ENCODE measurements around the gene CLDN24.

Gene CLDN24

DNA sequence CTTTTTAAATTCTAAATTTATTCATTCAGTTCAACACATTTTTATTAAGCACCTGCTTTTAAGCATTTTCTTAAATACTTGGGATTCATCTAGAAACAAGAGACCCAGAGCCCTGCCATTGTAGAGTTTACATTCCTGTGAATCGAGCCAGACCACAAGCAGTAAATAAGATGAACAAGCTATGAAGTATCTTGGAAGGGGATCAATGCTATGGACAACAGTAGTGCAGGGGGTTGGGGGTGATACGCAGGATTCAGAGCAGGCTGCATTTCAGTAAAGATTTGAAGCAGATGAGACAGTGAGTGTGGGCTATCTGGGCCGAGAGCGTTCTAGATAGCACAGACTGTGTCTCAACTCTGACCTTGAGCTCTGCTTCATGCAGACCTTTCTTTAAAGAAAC is 37.3 kb downstream of the CLDN24 start:
- no peak for TF ChIP-seq ZBTB7A (IDR thresholded peaks at IDR 0.05; ENCODE audit: low read depth)
- no peak for TF ChIP-seq CREB1 (IDR thresholded peaks at IDR 0.05; ENCODE audit: low read depth)
- TF ChIP-seq TCF12 (IDR thresholded peaks at IDR 0.05; ENCODE audit: low read depth): no peak
- no peak for TF ChIP-seq EP300 (IDR thresholded peaks at IDR 0.05; ENCODE audit: borderline replicate concordance)
- TF ChIP-seq CEBPB (IDR thresholded peaks at IDR 0.05): no peak
- TF ChIP-seq RAD21 (IDR thresholded peaks at IDR 0.05; ENCODE audit: low read depth): no peak
- TF ChIP-seq TEAD4 (IDR thresholded peaks at IDR 0.05): no peak
- no peak for TF ChIP-seq EGR1 (IDR thresholded peaks at IDR 0.05)
- TF ChIP-seq, protein P1, sequence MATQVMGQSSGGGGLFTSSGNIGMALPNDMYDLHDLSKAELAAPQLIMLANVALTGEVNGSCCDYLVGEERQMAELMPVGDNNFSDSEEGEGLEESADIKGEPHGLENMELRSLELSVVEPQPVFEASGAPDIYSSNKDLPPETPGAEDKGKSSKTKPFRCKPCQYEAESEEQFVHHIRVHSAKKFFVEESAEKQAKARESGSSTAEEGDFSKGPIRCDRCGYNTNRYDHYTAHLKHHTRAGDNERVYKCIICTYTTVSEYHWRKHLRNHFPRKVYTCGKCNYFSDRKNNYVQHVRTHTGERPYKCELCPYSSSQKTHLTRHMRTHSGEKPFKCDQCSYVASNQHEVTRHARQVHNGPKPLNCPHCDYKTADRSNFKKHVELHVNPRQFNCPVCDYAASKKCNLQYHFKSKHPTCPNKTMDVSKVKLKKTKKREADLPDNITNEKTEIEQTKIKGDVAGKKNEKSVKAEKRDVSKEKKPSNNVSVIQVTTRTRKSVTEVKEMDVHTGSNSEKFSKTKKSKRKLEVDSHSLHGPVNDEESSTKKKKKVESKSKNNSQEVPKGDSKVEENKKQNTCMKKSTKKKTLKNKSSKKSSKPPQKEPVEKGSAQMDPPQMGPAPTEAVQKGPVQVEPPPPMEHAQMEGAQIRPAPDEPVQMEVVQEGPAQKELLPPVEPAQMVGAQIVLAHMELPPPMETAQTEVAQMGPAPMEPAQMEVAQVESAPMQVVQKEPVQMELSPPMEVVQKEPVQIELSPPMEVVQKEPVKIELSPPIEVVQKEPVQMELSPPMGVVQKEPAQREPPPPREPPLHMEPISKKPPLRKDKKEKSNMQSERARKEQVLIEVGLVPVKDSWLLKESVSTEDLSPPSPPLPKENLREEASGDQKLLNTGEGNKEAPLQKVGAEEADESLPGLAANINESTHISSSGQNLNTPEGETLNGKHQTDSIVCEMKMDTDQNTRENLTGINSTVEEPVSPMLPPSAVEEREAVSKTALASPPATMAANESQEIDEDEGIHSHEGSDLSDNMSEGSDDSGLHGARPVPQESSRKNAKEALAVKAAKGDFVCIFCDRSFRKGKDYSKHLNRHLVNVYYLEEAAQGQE (IDR thresholded peaks at IDR 0.05; ENCODE audit: low read depth): no peak
- TF ChIP-seq FOXM1 (IDR thresholded peaks at IDR 0.05; ENCODE audit: borderline replicate concordance, low read depth): no peak
- TF ChIP-seq, protein P2, sequence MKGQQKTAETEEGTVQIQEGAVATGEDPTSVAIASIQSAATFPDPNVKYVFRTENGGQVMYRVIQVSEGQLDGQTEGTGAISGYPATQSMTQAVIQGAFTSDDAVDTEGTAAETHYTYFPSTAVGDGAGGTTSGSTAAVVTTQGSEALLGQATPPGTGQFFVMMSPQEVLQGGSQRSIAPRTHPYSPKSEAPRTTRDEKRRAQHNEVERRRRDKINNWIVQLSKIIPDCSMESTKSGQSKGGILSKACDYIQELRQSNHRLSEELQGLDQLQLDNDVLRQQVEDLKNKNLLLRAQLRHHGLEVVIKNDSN (IDR thresholded peaks at IDR 0.05): no peak
- no peak for TF ChIP-seq TAF1 (IDR thresholded peaks at IDR 0.05; ENCODE audit: low read depth)
- TF ChIP-seq MAX (IDR thresholded peaks at IDR 0.05): no peak
- TF ChIP-seq NFIC (IDR thresholded peaks at IDR 0.05): no peak
- no peak for TF ChIP-seq YY1 (IDR thresholded peaks at IDR 0.05; ENCODE audit: low read depth)

DNA sequence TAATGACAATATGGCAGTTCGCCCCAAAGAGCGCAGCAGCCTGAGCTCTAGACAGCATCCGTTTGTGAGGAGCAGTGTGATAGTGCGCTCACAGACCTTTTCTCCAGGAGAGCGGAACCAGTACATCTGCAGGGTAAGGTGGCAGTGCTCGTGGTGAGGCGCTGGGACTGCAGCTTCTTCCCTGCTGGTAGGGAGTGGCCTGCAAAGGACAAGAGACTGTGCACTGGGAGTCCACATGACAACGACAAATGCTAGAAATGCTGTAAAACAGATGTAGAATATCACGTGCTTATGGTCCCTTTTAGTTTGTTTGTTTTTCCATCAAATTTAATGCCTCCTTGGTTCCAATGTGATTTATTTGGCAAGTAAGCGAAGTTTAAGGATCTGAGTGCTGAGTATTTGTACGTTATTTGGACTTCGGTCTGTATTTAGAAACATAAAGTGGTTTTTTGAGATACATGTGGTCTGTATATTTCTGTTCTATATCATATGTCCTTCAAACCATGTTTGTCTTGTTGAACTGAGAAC is 37.9 kb downstream of the CLDN24 start:
- TF ChIP-seq FOXM1 (IDR thresholded peaks at IDR 0.05; ENCODE audit: borderline replicate concordance, low read depth): no peak
- no peak for TF ChIP-seq MAX (IDR thresholded peaks at IDR 0.05)
- TF ChIP-seq CREB1 (IDR thresholded peaks at IDR 0.05; ENCODE audit: low read depth): no peak
- TF ChIP-seq TCF12 (IDR thresholded peaks at IDR 0.05; ENCODE audit: low read depth): no peak
- TF ChIP-seq, protein P2 (IDR thresholded peaks at IDR 0.05): no peak
- no peak for TF ChIP-seq CEBPB (IDR thresholded peaks at IDR 0.05)
- no peak for TF ChIP-seq EP300 (IDR thresholded peaks at IDR 0.05; ENCODE audit: borderline replicate concordance)
- no peak for TF ChIP-seq TEAD4 (IDR thresholded peaks at IDR 0.05)
- no peak for TF ChIP-seq YY1 (IDR thresholded peaks at IDR 0.05; ENCODE audit: low read depth)
- TF ChIP-seq ZBTB7A (IDR thresholded peaks at IDR 0.05; ENCODE audit: low read depth): no peak
- no peak for TF ChIP-seq RAD21 (IDR thresholded peaks at IDR 0.05; ENCODE audit: low read depth)
- TF ChIP-seq EGR1 (IDR thresholded peaks at IDR 0.05): no peak
- TF ChIP-seq NFIC (IDR thresholded peaks at IDR 0.05): no peak
- TF ChIP-seq, protein P1 (IDR thresholded peaks at IDR 0.05; ENCODE audit: low read depth): no peak
- TF ChIP-seq TAF1 (IDR thresholded peaks at IDR 0.05; ENCODE audit: low read depth): no peak

- TF ChIP-seq, protein P1 (IDR thresholded peaks at IDR 0.05; ENCODE audit: low read depth): no peak
- no peak for TF ChIP-seq FOXM1 (IDR thresholded peaks at IDR 0.05; ENCODE audit: borderline replicate concordance, low read depth)
- TF ChIP-seq ZBTB7A (IDR thresholded peaks at IDR 0.05; ENCODE audit: low read depth): no peak
Observed at GRCh38 chr4:183276106-183276505, 46.1 kb downstream of the CLDN24 start.

DNA sequence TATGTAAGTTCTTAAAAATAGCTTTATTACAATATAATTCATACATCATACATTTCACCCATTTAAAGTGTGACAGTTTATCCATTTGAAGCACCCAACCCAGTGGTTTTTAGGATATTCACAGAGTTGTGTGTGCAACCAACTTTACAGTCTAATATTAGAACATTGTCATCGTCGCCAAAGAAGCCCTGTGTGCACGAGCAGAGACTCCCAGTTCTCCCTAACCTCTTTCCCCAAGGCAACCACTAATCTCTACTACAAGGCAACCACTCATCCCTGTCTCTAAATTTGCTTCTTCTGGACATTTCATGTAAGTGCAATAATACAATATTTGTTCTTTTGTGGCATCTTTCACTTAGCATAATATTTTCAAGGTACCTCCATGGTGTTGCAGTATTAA is 49.8 kb downstream of the CLDN24 start:
- no peak for TF ChIP-seq MAX (IDR thresholded peaks at IDR 0.05)
- TF ChIP-seq NFIC (IDR thresholded peaks at IDR 0.05): no peak
- TF ChIP-seq CREB1 (IDR thresholded peaks at IDR 0.05; ENCODE audit: low read depth): no peak
- TF ChIP-seq EP300 (IDR thresholded peaks at IDR 0.05; ENCODE audit: borderline replicate concordance): no peak
- TF ChIP-seq, protein P2 (IDR thresholded peaks at IDR 0.05): no peak
- TF ChIP-seq EGR1 (IDR thresholded peaks at IDR 0.05): no peak
- TF ChIP-seq, protein P1 (IDR thresholded peaks at IDR 0.05; ENCODE audit: low read depth): no peak
- no peak for TF ChIP-seq TCF12 (IDR thresholded peaks at IDR 0.05; ENCODE audit: low read depth)
- no peak for TF ChIP-seq FOXM1 (IDR thresholded peaks at IDR 0.05; ENCODE audit: borderline replicate concordance, low read depth)
- TF ChIP-seq CEBPB (IDR thresholded peaks at IDR 0.05): no peak
- TF ChIP-seq ZBTB7A (IDR thresholded peaks at IDR 0.05; ENCODE audit: low read depth): no peak
- TF ChIP-seq TEAD4 (IDR thresholded peaks at IDR 0.05): no peak
- TF ChIP-seq TAF1 (IDR thresholded peaks at IDR 0.05; ENCODE audit: low read depth): no peak
- TF ChIP-seq YY1 (IDR thresholded peaks at IDR 0.05; ENCODE audit: low read depth): no peak
- no peak for TF ChIP-seq RAD21 (IDR thresholded peaks at IDR 0.05; ENCODE audit: low read depth)
